HG03103 (cell line): Measurements from ENCODE around the gene KRT73.

Source experiments
- ATAC-seq: cut with Tn5 transposase; IDR thresholded peaks from one replicate; pipeline ENCODE4 v1.9.1; 2021; ENCODE audit warnings: low read depth; ENCODE audit not compliant: unreplicated experiment

KRT73 gene

GRCh38 chr12:52646613-52647012 lies 28.3 kb upstream of the KRT73 start:
- ATAC-seq = no peak

DNA sequence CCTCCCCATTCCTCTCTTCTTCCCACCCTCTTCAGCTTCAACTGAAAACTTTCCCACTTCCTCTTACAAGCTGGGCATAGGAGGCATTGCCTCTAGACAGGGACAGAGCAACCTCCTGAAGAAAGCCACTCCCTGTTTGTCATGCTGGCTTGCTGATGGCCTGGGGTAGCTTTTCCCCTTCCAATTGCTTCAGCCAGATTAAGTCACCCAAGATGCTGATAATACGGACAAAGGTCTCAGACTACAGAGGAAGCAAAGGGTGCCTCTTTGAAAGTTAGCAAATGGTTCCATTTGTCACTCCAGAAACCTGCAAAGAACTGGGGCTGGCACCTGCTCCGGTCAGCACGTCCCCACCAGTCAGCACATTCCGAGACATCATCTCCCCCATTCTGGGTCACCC lies 27.6 kb upstream of the KRT73 start:
- ATAC-seq = no peak

- ATAC-seq = no peak
These were observed 26.9 kb upstream of the KRT73 start for GRCh38 chr12:52645120-52645761.

DNA sequence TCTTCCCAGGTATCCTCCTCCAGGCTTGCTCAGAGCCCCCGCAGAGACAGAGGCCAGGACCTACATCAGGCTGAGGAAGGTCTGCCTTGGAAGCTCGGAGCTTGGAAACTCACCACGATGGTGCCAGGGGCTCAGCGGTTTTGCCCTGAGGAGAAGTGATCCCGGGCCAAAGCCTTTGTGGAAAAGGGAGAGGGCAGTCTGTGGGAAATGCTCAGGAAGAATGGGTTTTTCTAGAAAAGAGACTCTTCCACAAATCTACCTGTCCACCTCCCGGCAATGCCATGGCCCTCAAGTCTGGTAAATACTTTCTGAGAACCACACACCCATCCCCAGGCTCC lies 25.7 kb upstream of the KRT73 start:
- no peak for ATAC-seq

GRCh38 chr12:52643233-52644077 lies 25.1 kb upstream of the KRT73 start:
- ATAC-seq = no peak

DNA sequence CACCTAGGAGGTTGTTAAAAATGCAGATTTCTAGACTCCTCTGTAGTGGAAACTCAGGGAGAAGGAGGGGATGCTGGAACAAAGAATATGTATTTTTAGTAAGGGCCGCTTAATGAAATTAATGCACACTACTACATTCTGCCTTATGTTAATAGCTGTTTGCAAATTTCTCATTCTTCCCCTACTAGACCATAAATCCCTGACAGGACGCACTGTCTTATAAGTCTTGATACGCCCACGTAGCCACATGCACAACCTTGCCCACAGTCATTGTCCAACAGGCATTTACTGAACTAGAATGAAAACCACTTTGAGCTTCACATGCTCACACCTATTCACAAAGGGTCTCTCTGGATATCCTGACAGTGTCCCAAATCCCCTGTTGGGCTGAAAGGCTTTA lies 23.1 kb upstream of the KRT73 start:
- no peak for ATAC-seq

- ATAC-seq = no peak
These were observed 18.9 kb upstream of the KRT73 start for GRCh38 chr12:52637299-52637698.

DNA sequence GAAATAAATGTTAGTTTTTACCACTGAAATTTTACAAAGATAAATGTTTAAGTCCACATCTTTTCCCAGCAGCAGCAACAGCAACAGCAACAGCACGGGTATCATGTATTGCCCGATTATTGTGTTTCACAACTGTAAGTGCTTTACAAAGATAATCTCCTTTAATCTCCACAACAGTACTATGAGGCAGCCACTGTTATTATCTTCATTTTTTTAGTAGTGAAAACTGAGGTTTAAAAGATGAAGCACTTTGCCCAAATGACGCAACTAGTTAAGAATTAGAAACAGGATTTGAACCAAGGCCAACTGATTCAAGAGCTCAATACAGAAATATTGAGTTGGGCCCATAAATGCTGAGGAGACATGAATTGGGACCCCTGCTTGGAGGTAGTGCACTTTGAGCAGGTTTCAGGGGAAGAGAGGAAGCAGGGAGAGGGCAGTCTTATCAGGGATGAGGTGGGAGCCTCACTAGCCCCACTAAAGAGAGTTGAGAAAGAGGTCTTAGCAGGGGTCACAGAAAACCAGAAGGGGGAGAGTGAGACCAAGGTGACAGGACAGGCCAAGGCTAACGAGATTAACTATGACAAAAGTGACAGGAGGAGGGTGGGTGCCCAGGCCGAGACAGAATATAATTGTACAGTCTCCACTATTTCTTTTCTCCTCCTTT lies 18.4 kb upstream of the KRT73 start:
- no peak for ATAC-seq

- ATAC-seq = no peak
These were observed 17.8 kb upstream of the KRT73 start for GRCh38 chr12:52636189-52636588.

- no peak for ATAC-seq
These were observed 16.1 kb upstream of the KRT73 start for GRCh38 chr12:52634266-52635056.

- no peak for ATAC-seq
These were observed 15.0 kb upstream of the KRT73 start for GRCh38 chr12:52633383-52633782.

GRCh38 chr12:52632656-52633055 lies 14.3 kb upstream of the KRT73 start:
- no peak for ATAC-seq

- ATAC-seq = no peak
These were observed 13.5 kb upstream of the KRT73 start for GRCh38 chr12:52631676-52632459.

GRCh38 chr12:52631264-52631663 lies 12.9 kb upstream of the KRT73 start:
- no peak for ATAC-seq

GRCh38 chr12:52630599-52631200 lies 12.3 kb upstream of the KRT73 start:
- ATAC-seq = no peak

GRCh38 chr12:52630008-52630500 lies 11.7 kb upstream of the KRT73 start:
- no peak for ATAC-seq

- ATAC-seq = no peak
These were observed 11.1 kb upstream of the KRT73 start for GRCh38 chr12:52629281-52630007.

GRCh38 chr12:52628841-52629240 lies 10.5 kb upstream of the KRT73 start:
- no peak for ATAC-seq

GRCh38 chr12:52628111-52628507 lies 9.8 kb upstream of the KRT73 start:
- ATAC-seq = no peak
